Measurements from ENCODE around the gene RAP1GAP2. TPM values are rescaled to one million over a fixed set of nuclear protein-coding genes. Genes with fewer than 3 reads are reported as not detected.
"Not testable (repeated sequence)": the region's sequence is repeated elsewhere in the genome, so short reads cannot be mapped to it uniquely, and the experiment has no call there.

Gene RAP1GAP2
- total RNA-seq, 1 experiment from 2014 or later = 1.3 TPM

- DNase-seq (ENCODE audit: low read depth) = peak; percentile 45
These were observed 18.5 kb downstream of the RAP1GAP2 start for GRCh38 chr17:2814481-2815341.

- no peak for DNase-seq (ENCODE audit: low read depth)
These were observed 19.5 kb downstream of the RAP1GAP2 start for GRCh38 chr17:2815781-2816185.

GRCh38 chr17:2816688-2817087, 20.4 kb downstream of the RAP1GAP2 start:
- DNase-seq (ENCODE audit: low read depth) = no peak

- not testable (repeated sequence) for DNase-seq (ENCODE audit: low read depth)
These were observed 23.1 kb downstream of the RAP1GAP2 start for GRCh38 chr17:2819294-2819693.

- no peak for DNase-seq (ENCODE audit: low read depth)
These were observed 23.8 kb downstream of the RAP1GAP2 start for GRCh38 chr17:2819921-2820501.

GRCh38 chr17:2821868-2822267, 25.6 kb downstream of the RAP1GAP2 start:
- DNase-seq (ENCODE audit: low read depth) = no peak

- DNase-seq (ENCODE audit: low read depth) = no peak
These were observed 26.1 kb downstream of the RAP1GAP2 start for GRCh38 chr17:2822358-2822757.

GRCh38 chr17:2825253-2825970, 29.2 kb downstream of the RAP1GAP2 start:
- no peak for DNase-seq (ENCODE audit: low read depth)

GRCh38 chr17:2828397-2829038, 32.3 kb downstream of the RAP1GAP2 start:
- DNase-seq (ENCODE audit: low read depth) = no peak

- DNase-seq (ENCODE audit: low read depth) = no peak
These were observed 34.4 kb downstream of the RAP1GAP2 start for GRCh38 chr17:2830678-2831077.

- no peak for DNase-seq (ENCODE audit: low read depth)
These were observed 39.5 kb downstream of the RAP1GAP2 start for GRCh38 chr17:2835780-2836179.

GRCh38 chr17:2837147-2837561, 40.9 kb downstream of the RAP1GAP2 start:
- no peak for DNase-seq (ENCODE audit: low read depth)

- peak; percentile 57 for DNase-seq (ENCODE audit: low read depth)
These were observed 45.4 kb downstream of the RAP1GAP2 start for GRCh38 chr17:2841606-2842005.

GRCh38 chr17:2842464-2842863, 46.2 kb downstream of the RAP1GAP2 start:
- no peak for DNase-seq (ENCODE audit: low read depth)

- DNase-seq (ENCODE audit: low read depth) = no peak
These were observed 48.2 kb downstream of the RAP1GAP2 start for GRCh38 chr17:2844416-2844815.

- DNase-seq (ENCODE audit: low read depth) = no peak
These were observed 51.4 kb downstream of the RAP1GAP2 start for GRCh38 chr17:2847381-2848333.

GRCh38 chr17:2849327-2849670, 53.1 kb downstream of the RAP1GAP2 start:
- DNase-seq (ENCODE audit: low read depth) = no peak

- DNase-seq (ENCODE audit: low read depth) = no peak
These were observed 54.8 kb downstream of the RAP1GAP2 start for GRCh38 chr17:2850991-2851390.

- no peak for DNase-seq (ENCODE audit: low read depth)
These were observed 55.4 kb downstream of the RAP1GAP2 start for GRCh38 chr17:2851615-2852014.

GRCh38 chr17:2852221-2852620, 56.0 kb downstream of the RAP1GAP2 start:
- no peak for DNase-seq (ENCODE audit: low read depth)

- DNase-seq (ENCODE audit: low read depth) = no peak
These were observed 56.6 kb downstream of the RAP1GAP2 start for GRCh38 chr17:2852729-2853282.
